GM18502 (cell line): Measurements from ENCODE around the gene ZNF415.

ENCODE experiments used
- ATAC-seq: cut with Tn5 transposase; IDR thresholded peaks from one replicate; pipeline ENCODE4 v1.9.1; 2021; ENCODE audit warnings: mild to moderate bottlenecking; ENCODE audit not compliant: unreplicated experiment, poor library complexity

ZNF415 gene

DNA sequence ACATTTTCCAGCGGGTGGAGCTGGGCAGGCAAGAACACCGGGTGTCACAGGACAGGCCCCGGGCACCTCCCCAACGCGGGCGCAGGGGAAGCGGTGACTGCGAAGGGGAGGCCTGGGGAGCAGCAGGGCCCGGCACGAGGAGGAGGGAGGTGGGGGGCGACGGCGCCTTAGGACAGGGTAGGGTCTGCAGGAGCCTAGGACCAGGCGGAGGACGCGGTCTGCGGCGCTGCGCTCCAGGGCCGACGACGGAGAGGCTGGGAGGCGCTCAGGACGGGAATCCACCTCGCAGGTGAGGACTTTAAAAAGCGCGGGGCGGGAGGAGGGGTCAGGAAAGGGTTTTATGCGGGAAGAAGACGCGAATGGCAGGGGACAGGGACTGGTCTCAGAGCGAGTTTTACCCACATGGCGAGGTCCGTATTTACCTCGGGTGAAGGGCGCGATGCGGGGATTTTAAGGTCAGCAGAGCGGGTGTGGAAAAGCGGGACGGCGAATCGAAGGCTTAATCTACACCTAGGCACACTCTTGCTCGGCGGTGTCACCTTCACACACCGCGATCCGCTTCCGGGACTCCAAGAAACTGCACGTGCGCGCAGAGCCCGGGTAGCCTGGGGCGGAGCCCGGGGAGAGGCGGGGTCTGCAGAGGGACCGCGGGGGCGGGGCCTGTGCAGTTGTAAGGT, 74.7 kb downstream of the ZNF415 start:
- no peak for ATAC-seq
